Epithelial cell of esophagus (primary cell): ENCODE results near the gene C11orf91.
A peak's percentile ranks its signal among the peaks of the same experiment; 100 is the strongest.

Experiments used
- DNase-seq: peaks from one replicate; pipeline ENCODE4 v3.0.0; 2010; ENCODE audit warnings: low read depth
- H3K4me3 ChIP-seq: 2 replicates; pipeline ENCODE4 v1.5.1; 2011; ENCODE audit warnings: mild to moderate bottlenecking, low read length, control low read depth
- CTCF ChIP-seq: IDR thresholded peaks from 2 replicates; pipeline ENCODE4 v1.5.1; 2011; ENCODE audit warnings: low read depth, mild to moderate bottlenecking, low read length, control low read depth, inconsistent platforms; ENCODE audit not compliant: insufficient read depth; ENCODE audit errors: missing control alignments

C11orf91 gene

GRCh38 chr11:33725496-33725895 lies 24.9 kb upstream of the C11orf91 start:
- peak; percentile 42 for DNase-seq
- TF ChIP-seq CTCF: no peak
- no peak overlapping the region for H3K4me3 ChIP-seq

GRCh38 chr11:33724644-33725035 lies 24.0 kb upstream of the C11orf91 start:
- no peak for TF ChIP-seq CTCF
- DNase-seq: no peak
- no peak overlapping the region for H3K4me3 ChIP-seq

GRCh38 chr11:33723238-33723881 lies 22.7 kb upstream of the C11orf91 start:
- peak; percentile 86 for DNase-seq
- TF ChIP-seq CTCF: no peak
- H3K4me3 ChIP-seq: no peak overlapping the region

- peak; percentile 64 for DNase-seq
- H3K4me3 ChIP-seq: no peak overlapping the region
- TF ChIP-seq CTCF: no peak
These were observed 22.1 kb upstream of the C11orf91 start for GRCh38 chr11:33722590-33723234.

- TF ChIP-seq CTCF: no peak
- DNase-seq: no peak
- H3K4me3 ChIP-seq: no peak overlapping the region
These were observed 21.4 kb upstream of the C11orf91 start for GRCh38 chr11:33721984-33722383.

GRCh38 chr11:33721426-33721825 lies 20.8 kb upstream of the C11orf91 start:
- DNase-seq: peak; percentile 44
- no peak for TF ChIP-seq CTCF
- H3K4me3 ChIP-seq: no peak overlapping the region

- no peak overlapping the region for H3K4me3 ChIP-seq
- TF ChIP-seq CTCF: no peak
- DNase-seq: peak; percentile 51
These were observed 19.0 kb upstream of the C11orf91 start for GRCh38 chr11:33719587-33719986.
